Heart left ventricle (tissue), 13 donors: ENCODE data around the gene FBXO5.

Source experiments
- POLR2A ChIP-seq, 2 donors: fragments of 450-650 bp; IDR thresholded peaks; one replicate each; pipeline ENCODE4 v1.6.1; 2017; ENCODE audit warnings: antibody characterized with exemption in 2 of 2, mild to moderate bottlenecking in 2 of 2, moderate library complexity in 2 of 2
- TF ChIP-seq, protein P1 (sequence below), 12 donors: fragments of 200-600 bp; sonication (generic) in 4 of 12; IDR thresholded peaks; one replicate each; pipeline versions ENCODE4 v1.5.0 to v1.8.0; 2018 to 2022; ENCODE audit warnings: antibody characterized with exemption in 12 of 12, mild to moderate bottlenecking in 5 of 12
- donor health status: ischemic (EF 13 %, LVEDD 7.1; RV severe dilation, severe dysfunction).
- donor health status: DM: no; HTN: yes; CAD: no.
- donor health status: DM: no; HTN: no; CAD: no.
- donor health status: ischemic (EF 25% LVEDD 6.9; RV normal size, moderate dysfunction).
- donor health status: ischemic (EF 25% LVEDD 5.7; RV mildly dilated, moderate dysfunction).
- donor health status: ischemic (EF 35%, LVEDD 5.7; RV mildly dilated, moderate dysfunction).
- donor health status: nonischemic (EF 11% LVEDD 7.7; RV severe dilation, severe dysfunction).
- donor health status: DM: yes; HTN: yes; CAD: no.
- donor health status: PGD.
- donor health status: ischemic (EF 29% LVEDD 5.4; RV normal size, mild dysfunction).
- donor health status: nonischemic (EF 23%, LVEDD 6.1; RV moderate dilation, normal function).

DNA sequence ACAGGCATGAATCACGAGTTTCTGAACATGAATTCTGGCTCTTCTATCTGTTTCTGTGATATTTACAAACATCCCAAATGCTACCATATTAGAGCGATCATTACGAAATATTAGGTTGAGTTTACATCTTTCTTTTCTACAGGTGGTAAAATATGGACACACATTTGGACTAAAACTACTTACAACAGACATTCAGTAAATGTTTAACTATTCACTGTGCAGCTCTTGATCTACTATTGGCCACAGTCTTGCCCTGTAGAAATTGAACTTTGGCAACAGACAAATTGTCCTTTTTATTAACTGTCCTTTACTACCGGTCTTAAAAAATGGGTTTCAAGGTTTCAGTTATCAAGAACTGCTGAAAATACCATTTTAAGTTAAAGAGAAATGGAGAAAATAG is 46.1 kb upstream of the FBXO5 start:
- TF ChIP-seq, protein P1, sequence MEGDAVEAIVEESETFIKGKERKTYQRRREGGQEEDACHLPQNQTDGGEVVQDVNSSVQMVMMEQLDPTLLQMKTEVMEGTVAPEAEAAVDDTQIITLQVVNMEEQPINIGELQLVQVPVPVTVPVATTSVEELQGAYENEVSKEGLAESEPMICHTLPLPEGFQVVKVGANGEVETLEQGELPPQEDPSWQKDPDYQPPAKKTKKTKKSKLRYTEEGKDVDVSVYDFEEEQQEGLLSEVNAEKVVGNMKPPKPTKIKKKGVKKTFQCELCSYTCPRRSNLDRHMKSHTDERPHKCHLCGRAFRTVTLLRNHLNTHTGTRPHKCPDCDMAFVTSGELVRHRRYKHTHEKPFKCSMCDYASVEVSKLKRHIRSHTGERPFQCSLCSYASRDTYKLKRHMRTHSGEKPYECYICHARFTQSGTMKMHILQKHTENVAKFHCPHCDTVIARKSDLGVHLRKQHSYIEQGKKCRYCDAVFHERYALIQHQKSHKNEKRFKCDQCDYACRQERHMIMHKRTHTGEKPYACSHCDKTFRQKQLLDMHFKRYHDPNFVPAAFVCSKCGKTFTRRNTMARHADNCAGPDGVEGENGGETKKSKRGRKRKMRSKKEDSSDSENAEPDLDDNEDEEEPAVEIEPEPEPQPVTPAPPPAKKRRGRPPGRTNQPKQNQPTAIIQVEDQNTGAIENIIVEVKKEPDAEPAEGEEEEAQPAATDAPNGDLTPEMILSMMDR (IDR thresholded peaks at IDR 0.05), result no peak
- TF ChIP-seq POLR2A (IDR thresholded peaks at IDR 0.05), result no peak
